ENCODE data around the gene CPLX1. TPM values are rescaled to one million over a fixed set of nuclear protein-coding genes. Genes with fewer than 3 reads are reported as not detected.
"Not testable (repeated sequence)": the region's sequence is repeated elsewhere in the genome, so short reads cannot be mapped to it uniquely, and the experiment has no call there.

CPLX1 gene
- total RNA-seq, 1 donor from 2014 or later = 0.64 TPM

DNA sequence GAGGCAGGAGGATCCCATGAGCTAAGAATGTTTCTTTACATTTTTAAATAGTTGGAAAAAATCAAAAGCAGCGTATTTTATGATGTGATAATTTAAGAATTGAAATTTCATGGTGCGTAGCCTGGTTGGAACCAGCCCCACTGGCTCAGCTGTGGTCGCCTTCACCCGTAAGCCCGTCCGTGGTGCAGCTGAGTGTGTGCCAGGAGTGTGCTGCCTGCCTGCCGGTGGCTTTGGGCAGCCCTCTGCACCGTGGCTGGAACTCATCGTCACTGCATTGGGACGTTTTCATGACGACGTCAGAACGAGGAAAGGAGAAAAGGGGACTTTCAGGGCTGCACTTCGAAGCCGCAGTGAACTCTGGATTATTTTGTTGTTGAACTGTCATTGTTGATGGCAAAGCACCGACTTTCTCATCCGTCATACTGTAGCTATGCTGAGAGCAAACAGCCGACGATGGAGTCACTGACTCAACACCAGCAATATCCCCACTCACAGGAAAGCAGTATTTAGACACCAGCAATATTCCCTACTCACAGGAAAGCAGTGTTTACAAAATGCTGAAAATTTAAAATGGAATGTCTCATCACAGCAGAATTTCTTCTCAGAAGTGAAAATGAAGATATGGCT is 85.2 kb downstream of the CPLX1 start:
- no peak overlapping the region for H3K27ac Mint-ChIP-seq
- peaks cover 18% of the 10 kb centered on the region for H3K36me3 Mint-ChIP-seq (ENCODE audit: low read depth)
- intact Hi-C loops (cut with micrococcal nuclease) = no loop called here
- H3K4me1 Mint-ChIP-seq (ENCODE audit: low read depth) = no peaks in the 10 kb centered on the region
- H3K9me3 Mint-ChIP-seq = no peaks in the 10 kb centered on the region
- no peaks in the 10 kb centered on the region for H3K27me3 Mint-ChIP-seq (ENCODE audit: low read depth)
- no peak for DNase-seq (ENCODE audit: low spot score)
- H3K4me3 Mint-ChIP-seq (ENCODE audit: low read depth) = no peak overlapping the region

- no peak overlapping the region for H3K4me3 Mint-ChIP-seq (ENCODE audit: low read depth)
- H3K4me1 Mint-ChIP-seq (ENCODE audit: low read depth) = no peaks in the 10 kb centered on the region
- no peaks in the 10 kb centered on the region for H3K9me3 Mint-ChIP-seq
- peaks cover 26% of the 10 kb centered on the region for H3K36me3 Mint-ChIP-seq (ENCODE audit: low read depth)
- H3K27me3 Mint-ChIP-seq (ENCODE audit: low read depth) = no peaks in the 10 kb centered on the region
- H3K27ac Mint-ChIP-seq = no peak overlapping the region
- DNase-seq (ENCODE audit: low spot score) = no peak
- intact Hi-C loops (cut with micrococcal nuclease) = no loop called here
Measured at GRCh38 chr4:740011-740410, 85.9 kb downstream of the CPLX1 start.

- Mint-ChIP-seq H3K27me3 (ENCODE audit: low read depth) (no peaks in the 10 kb centered on the region), H3K4me1 (ENCODE audit: low read depth) (no peaks in the 10 kb centered on the region), H3K4me3 (ENCODE audit: low read depth) (no peak overlapping the region), H3K27ac (no peak overlapping the region), H3K36me3 (ENCODE audit: low read depth) (peaks cover 30% of the 10 kb centered on the region), H3K9me3 (no peaks in the 10 kb centered on the region)
- DNase-seq (ENCODE audit: low spot score) = no peak
- intact Hi-C loops (cut with micrococcal nuclease) = no loop called here
Measured at GRCh38 chr4:739569-739968, 86.4 kb downstream of the CPLX1 start.

GRCh38 chr4:738781-739280 is 87.1 kb downstream of the CPLX1 start:
- no peaks in the 10 kb centered on the region for H3K4me1 Mint-ChIP-seq (ENCODE audit: low read depth)
- intact Hi-C loops (cut with micrococcal nuclease) = no loop called here
- no peak overlapping the region for H3K27ac Mint-ChIP-seq
- H3K4me3 Mint-ChIP-seq (ENCODE audit: low read depth) = no peak overlapping the region
- no peak for DNase-seq (ENCODE audit: low spot score)
- no peaks in the 10 kb centered on the region for H3K9me3 Mint-ChIP-seq
- no peaks in the 10 kb centered on the region for H3K27me3 Mint-ChIP-seq (ENCODE audit: low read depth)
- H3K36me3 Mint-ChIP-seq (ENCODE audit: low read depth) = peaks cover 28% of the 10 kb centered on the region

GRCh38 chr4:736561-736960 is 89.4 kb downstream of the CPLX1 start:
- intact Hi-C loops (cut with micrococcal nuclease); H3K9me3 Mint-ChIP-seq; DNase-seq (ENCODE audit: low spot score); H3K4me1 Mint-ChIP-seq (ENCODE audit: low read depth); H3K27ac Mint-ChIP-seq; H3K4me3 Mint-ChIP-seq (ENCODE audit: low read depth); H3K27me3 Mint-ChIP-seq (ENCODE audit: low read depth): not testable (repeated sequence)
- peaks cover 28% of the 10 kb centered on the region for H3K36me3 Mint-ChIP-seq (ENCODE audit: low read depth)

DNA sequence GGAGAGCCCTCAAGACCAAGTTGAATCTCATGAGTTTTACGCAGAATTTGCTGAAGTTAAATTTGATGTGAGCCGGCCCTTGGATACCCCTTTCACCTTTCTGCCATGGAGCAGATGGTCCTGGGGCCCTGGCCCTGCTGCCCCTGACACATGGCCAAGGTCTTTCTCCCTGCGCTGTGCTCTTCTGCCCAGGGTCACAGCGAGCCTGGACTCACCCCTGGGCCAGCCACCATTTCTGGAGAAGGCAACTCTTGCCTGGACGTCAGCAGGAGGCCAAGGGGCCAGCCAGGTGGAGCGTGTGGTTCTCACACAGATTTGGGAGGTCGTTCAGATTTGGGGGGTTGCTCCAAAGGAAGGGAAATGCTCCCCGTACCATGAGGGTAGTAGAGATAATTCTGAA is 90.3 kb downstream of the CPLX1 start:
- no peaks in the 10 kb centered on the region for H3K27me3 Mint-ChIP-seq (ENCODE audit: low read depth)
- no peak overlapping the region for H3K27ac Mint-ChIP-seq
- H3K4me3 Mint-ChIP-seq (ENCODE audit: low read depth) = no peak overlapping the region
- no peaks in the 10 kb centered on the region for H3K9me3 Mint-ChIP-seq
- DNase-seq (ENCODE audit: low spot score) = no peak
- no peaks in the 10 kb centered on the region for H3K4me1 Mint-ChIP-seq (ENCODE audit: low read depth)
- intact Hi-C loops (cut with micrococcal nuclease) = no loop called here
- H3K36me3 Mint-ChIP-seq (ENCODE audit: low read depth) = peaks cover 32% of the 10 kb centered on the region

Other genes with a start within 250 kb of the CPLX1 start
- not detected in 2 replicates for gene TMEM271, start 249.8 kb downstream of the CPLX1 start, total RNA-seq
- 10.7 and 13.3 TPM in 2 replicates for gene PDE6B, start 200.6 kb downstream of the CPLX1 start, total RNA-seq
- 208 and 235 TPM in 2 replicates for gene ATP5ME, start 151.9 kb downstream of the CPLX1 start, total RNA-seq
- 27.7 and 29.8 TPM in 2 replicates for gene MYL5, start 151.6 kb downstream of the CPLX1 start, total RNA-seq
- gene SLC49A3, start 137.0 kb downstream of the CPLX1 start, total RNA-seq = 0.50 and 0.74 TPM in 2 replicates
- gene PCGF3, start 120.3 kb downstream of the CPLX1 start, total RNA-seq = 35.0 and 39.2 TPM in 2 replicates
- 123 and 125 TPM in 2 replicates for gene GAK, start 106.2 kb upstream of the CPLX1 start, total RNA-seq
- 11.8 and 12.9 TPM in 2 replicates for gene TMEM175, start 106.3 kb upstream of the CPLX1 start, total RNA-seq
- gene DGKQ, start 147.4 kb upstream of the CPLX1 start, total RNA-seq = 13.0 and 14.4 TPM in 2 replicates
- 23.6 and 25.5 TPM in 2 replicates for gene IDUA, start 160.9 kb upstream of the CPLX1 start, total RNA-seq
- gene SLC26A1, start 167.3 kb upstream of the CPLX1 start, total RNA-seq = 0.23 TPM in 1 of 2 replicates, not detected in the other
- 17.5 TPM in 2 replicates for gene FGFRL1, start 185.5 kb upstream of the CPLX1 start, total RNA-seq